HL-60/S4 treated with retinoic acid at 250 ng/mL for 4 days and 3 days (cell line): ENCODE results near the gene TMEM272.

ENCODE experiments used
- in situ Hi-C: fragments of 300-500 bp; cut with MboI; formaldehyde crosslinking; loops from 2 replicates; pipeline ENCODE4 v1.7.0; 2022; ENCODE audit warnings: low sequenced_read_pairs

The TMEM272 gene

GRCh38 chr13:51784097-51784496, 60.9 kb downstream of the TMEM272 start:
- in situ Hi-C loops: no loop called here

- in situ Hi-C loops: no loop called here
These were observed 61.4 kb downstream of the TMEM272 start for GRCh38 chr13:51783428-51784094.

- in situ Hi-C loops: no loop called here
These were observed 62.8 kb downstream of the TMEM272 start for GRCh38 chr13:51782026-51782710.

GRCh38 chr13:51781246-51782022, 63.5 kb downstream of the TMEM272 start:
- in situ Hi-C loops: no loop called here

- in situ Hi-C loops: no loop called here
These were observed 64.9 kb downstream of the TMEM272 start for GRCh38 chr13:51780099-51780498.

GRCh38 chr13:51778392-51778791, 66.6 kb downstream of the TMEM272 start:
- in situ Hi-C loops: no loop called here

- in situ Hi-C loops: no loop called here
These were observed 67.1 kb downstream of the TMEM272 start for GRCh38 chr13:51777921-51778320.

- in situ Hi-C loops: no loop called here
These were observed 68.8 kb downstream of the TMEM272 start for GRCh38 chr13:51776179-51776578.

- in situ Hi-C loops: loop anchor here (25.0 kb wide), 1 partner anchor 336 kb away; no protein-coding TSS in a partner anchor
These were observed 71.5 kb downstream of the TMEM272 start for GRCh38 chr13:51773515-51773914.

- in situ Hi-C loops: loop anchor here (25.0 kb wide), 1 partner anchor 335 kb away; no protein-coding TSS in a partner anchor
These were observed 72.2 kb downstream of the TMEM272 start for GRCh38 chr13:51772781-51773180.

GRCh38 chr13:51772105-51772455, 72.9 kb downstream of the TMEM272 start:
- in situ Hi-C loops: loop anchor here (25.0 kb wide), 1 partner anchor 335 kb away; no protein-coding TSS in a partner anchor

- in situ Hi-C loops: loop anchor here (25.0 kb wide), 1 partner anchor 334 kb away; no protein-coding TSS in a partner anchor
These were observed 73.4 kb downstream of the TMEM272 start for GRCh38 chr13:51771418-51772104.

- in situ Hi-C loops: loop anchor here (25.0 kb wide), 1 partner anchor 334 kb away; no protein-coding TSS in a partner anchor
These were observed 74.1 kb downstream of the TMEM272 start for GRCh38 chr13:51770681-51771417.

- in situ Hi-C loops: loop anchor here (25.0 kb wide), 1 partner anchor 333 kb away; no protein-coding TSS in a partner anchor
These were observed 74.8 kb downstream of the TMEM272 start for GRCh38 chr13:51770160-51770559.

GRCh38 chr13:51769455-51770127, 75.4 kb downstream of the TMEM272 start:
- in situ Hi-C loops: loop anchor here (25.0 kb wide), 1 partner anchor 332 kb away; no protein-coding TSS in a partner anchor

GRCh38 chr13:51768976-51769375, 76.0 kb downstream of the TMEM272 start:
- in situ Hi-C loops: loop anchor here (25.0 kb wide), 1 partner anchor 332 kb away; no protein-coding TSS in a partner anchor

GRCh38 chr13:51768378-51768921, 76.5 kb downstream of the TMEM272 start:
- in situ Hi-C loops: loop anchor here (25.0 kb wide), 1 partner anchor 331 kb away; no protein-coding TSS in a partner anchor

- in situ Hi-C loops: loop anchor here (25.0 kb wide), 1 partner anchor 330 kb away; no protein-coding TSS in a partner anchor
These were observed 77.9 kb downstream of the TMEM272 start for GRCh38 chr13:51767100-51767499.

GRCh38 chr13:51765142-51765515, 79.8 kb downstream of the TMEM272 start:
- in situ Hi-C loops: loop anchor here (25.0 kb wide), 1 partner anchor 328 kb away; no protein-coding TSS in a partner anchor
